Measurements from ENCODE around the gene CDC25C. TPM values are rescaled to one million over a fixed set of nuclear protein-coding genes. Genes with fewer than 3 reads are reported as not detected.

The CDC25C gene
- total RNA-seq, 2 donors from 2014 or later, result 14.8 to 30.6 TPM

DNA sequence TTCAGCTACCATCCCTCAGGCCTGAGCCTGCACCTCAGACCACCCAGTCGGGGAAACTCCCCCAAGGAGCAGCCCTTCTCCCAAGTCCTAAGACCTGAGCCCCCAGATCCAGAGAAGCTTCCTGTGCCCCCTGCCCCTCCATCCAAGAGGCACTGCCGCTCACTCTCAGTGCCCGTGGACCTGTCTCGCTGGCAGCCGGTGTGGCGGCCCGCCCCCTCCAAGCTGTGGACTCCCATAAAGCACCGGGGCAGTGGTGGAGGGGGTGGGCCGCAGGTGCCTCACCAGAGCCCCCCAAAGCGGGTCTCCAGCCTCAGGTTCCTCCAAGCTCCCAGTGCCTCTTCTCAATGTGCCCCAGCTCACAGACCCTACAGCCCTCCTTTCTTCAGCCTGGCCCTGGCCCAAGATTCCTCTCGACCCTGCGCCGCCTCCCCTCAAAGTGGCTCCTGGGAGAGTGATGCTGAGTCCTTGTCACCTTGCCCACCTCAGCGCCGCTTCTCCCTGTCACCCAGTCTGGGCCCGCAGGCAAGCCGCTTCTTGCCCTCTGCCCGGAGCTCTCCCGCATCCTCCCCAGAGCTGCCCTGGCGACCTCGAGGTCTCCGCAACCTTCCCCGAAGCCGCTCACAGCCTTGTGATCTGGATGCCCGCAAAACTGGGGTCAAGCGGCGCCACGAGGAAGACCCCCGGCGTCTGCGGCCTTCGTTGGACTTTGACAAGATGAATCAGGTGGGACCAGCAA is 13.5 kb upstream of the CDC25C start:
- Histone ChIP-seq H3K9me3 (ENCODE audit: control insufficient read depth, low read length) (no peaks in the 10 kb centered on the region), H3K27ac (ENCODE audit: low read depth, low read length) (no peak overlapping the region), H3K4me1 (ENCODE audit: control insufficient read depth, insufficient read depth, low read length) (peaks cover 2% of the 10 kb centered on the region), H3K27me3 (ENCODE audit: control insufficient read depth, insufficient read depth, low read length, poor library complexity, severe bottlenecking) (no peaks in the 10 kb centered on the region), H3K9ac (ENCODE audit: extremely low read depth, low read length, poor library complexity, severe bottlenecking) (no peak overlapping the region), H3K36me3 (ENCODE audit: control insufficient read depth, insufficient read depth, low read length) (peaks cover 79% of the 10 kb centered on the region), H3K4me3 (ENCODE audit: low read length) (no peak overlapping the region)
- DNase-seq, result no peak
- Mint-ChIP-seq H3K27me3 (ENCODE audit: insufficient read depth) (no peaks in the 10 kb centered on the region), H3K27ac (no peak overlapping the region), H3K36me3 (ENCODE audit: low read depth) (peaks cover 74% of the 10 kb centered on the region), H3K9me3 (no peaks in the 10 kb centered on the region), H3K4me1 (peaks cover 15% of the 10 kb centered on the region), H3K4me3 (no peak overlapping the region)
- 95 to 96% methylated on average over 4 to 32 of the region's 32 CpGs for WGBS, 2 experiments (ENCODE audit: insufficient coverage in 1 of 2, insufficient read length in 1 of 2)
- TF ChIP-seq, protein P1, sequence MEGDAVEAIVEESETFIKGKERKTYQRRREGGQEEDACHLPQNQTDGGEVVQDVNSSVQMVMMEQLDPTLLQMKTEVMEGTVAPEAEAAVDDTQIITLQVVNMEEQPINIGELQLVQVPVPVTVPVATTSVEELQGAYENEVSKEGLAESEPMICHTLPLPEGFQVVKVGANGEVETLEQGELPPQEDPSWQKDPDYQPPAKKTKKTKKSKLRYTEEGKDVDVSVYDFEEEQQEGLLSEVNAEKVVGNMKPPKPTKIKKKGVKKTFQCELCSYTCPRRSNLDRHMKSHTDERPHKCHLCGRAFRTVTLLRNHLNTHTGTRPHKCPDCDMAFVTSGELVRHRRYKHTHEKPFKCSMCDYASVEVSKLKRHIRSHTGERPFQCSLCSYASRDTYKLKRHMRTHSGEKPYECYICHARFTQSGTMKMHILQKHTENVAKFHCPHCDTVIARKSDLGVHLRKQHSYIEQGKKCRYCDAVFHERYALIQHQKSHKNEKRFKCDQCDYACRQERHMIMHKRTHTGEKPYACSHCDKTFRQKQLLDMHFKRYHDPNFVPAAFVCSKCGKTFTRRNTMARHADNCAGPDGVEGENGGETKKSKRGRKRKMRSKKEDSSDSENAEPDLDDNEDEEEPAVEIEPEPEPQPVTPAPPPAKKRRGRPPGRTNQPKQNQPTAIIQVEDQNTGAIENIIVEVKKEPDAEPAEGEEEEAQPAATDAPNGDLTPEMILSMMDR (conservative IDR thresholded peaks at IDR 0.05), result no peak

GRCh38 chr5:138340008-138340407 is 8.4 kb upstream of the CDC25C start:
- Histone ChIP-seq H3K9me3 (ENCODE audit: control insufficient read depth, low read length) (no peaks in the 10 kb centered on the region), H3K4me1 (ENCODE audit: control insufficient read depth, insufficient read depth, low read length) (peaks cover 5% of the 10 kb centered on the region), H3K4me3 (ENCODE audit: low read length) (peak overlapping the region; percentile 100), H3K27me3 (ENCODE audit: control insufficient read depth, insufficient read depth, low read length, poor library complexity, severe bottlenecking) (no peaks in the 10 kb centered on the region), H3K36me3 (ENCODE audit: control insufficient read depth, insufficient read depth, low read length) (peaks cover 39% of the 10 kb centered on the region), H3K27ac (ENCODE audit: low read depth, low read length) (no peak overlapping the region), H3K9ac (ENCODE audit: extremely low read depth, low read length, poor library complexity, severe bottlenecking) (no peak overlapping the region)
- TF ChIP-seq, protein P1 (conservative IDR thresholded peaks at IDR 0.05), result no peak
- Mint-ChIP-seq H3K27me3 (ENCODE audit: insufficient read depth) (no peaks in the 10 kb centered on the region), H3K4me1 (peaks cover 31% of the 10 kb centered on the region), H3K9me3 (no peaks in the 10 kb centered on the region), H3K4me3 (peak overlapping the region; percentile 82), H3K36me3 (ENCODE audit: low read depth) (peaks cover 34% of the 10 kb centered on the region), H3K27ac (peak overlapping the region; percentile 96)
- WGBS, 2 experiments (ENCODE audit: insufficient coverage in 1 of 2, insufficient read length in 1 of 2), result 89 to 90% methylated on average over 3 of the region's 3 CpGs
- DNase-seq, result no peak

DNA sequence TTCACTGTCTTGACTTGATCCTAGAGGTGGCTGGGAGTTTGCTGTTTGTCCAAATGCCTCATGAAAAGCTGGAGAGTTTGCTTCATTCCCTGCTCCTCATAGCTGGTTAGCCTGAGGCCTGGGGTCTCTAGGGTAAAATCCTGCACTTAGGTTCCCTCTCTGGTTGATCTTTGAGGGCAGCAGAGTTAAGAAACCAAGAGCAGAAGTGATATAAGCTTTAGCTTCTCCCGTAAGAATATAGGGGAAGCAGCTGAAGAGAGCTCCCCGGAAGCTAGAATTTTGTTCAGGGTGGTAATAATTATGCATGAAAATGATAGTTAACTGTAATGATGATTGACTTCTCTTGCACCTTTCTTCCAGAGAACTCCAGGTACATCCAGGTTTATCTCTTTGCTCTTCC is 7.9 kb upstream of the CDC25C start:
- TF ChIP-seq, protein P1 (conservative IDR thresholded peaks at IDR 0.05), result no peak
- Histone ChIP-seq H3K27me3 (ENCODE audit: control insufficient read depth, insufficient read depth, low read length, poor library complexity, severe bottlenecking) (no peaks in the 10 kb centered on the region), H3K9me3 (ENCODE audit: control insufficient read depth, low read length) (no peaks in the 10 kb centered on the region), H3K9ac (ENCODE audit: extremely low read depth, low read length, poor library complexity, severe bottlenecking) (peak overlapping the region; percentile 100), H3K36me3 (ENCODE audit: control insufficient read depth, insufficient read depth, low read length) (peaks cover 33% of the 10 kb centered on the region), H3K4me1 (ENCODE audit: control insufficient read depth, insufficient read depth, low read length) (peaks cover 5% of the 10 kb centered on the region), H3K27ac (ENCODE audit: low read depth, low read length) (peak overlapping the region; percentile 100), H3K4me3 (ENCODE audit: low read length) (peak overlapping the region; percentile 100)
- Mint-ChIP-seq H3K4me1 (peaks cover 31% of the 10 kb centered on the region), H3K4me3 (peak overlapping the region; percentile 82), H3K27me3 (ENCODE audit: insufficient read depth) (no peaks in the 10 kb centered on the region), H3K27ac (peak overlapping the region; percentile 96), H3K36me3 (ENCODE audit: low read depth) (peaks cover 29% of the 10 kb centered on the region), H3K9me3 (no peaks in the 10 kb centered on the region)
- WGBS, 2 experiments (ENCODE audit: insufficient coverage in 1 of 2, insufficient read length in 1 of 2), result 85% methylated on average over 2 of the region's 2 CpGs
- DNase-seq, result no peak
